Measurements from ENCODE around the gene GPX8. TPM values are rescaled to one million over a fixed set of nuclear protein-coding genes. Genes with fewer than 3 reads are reported as not detected.

The GPX8 gene
- polyA plus RNA-seq, 3 donors, result not detected

DNA sequence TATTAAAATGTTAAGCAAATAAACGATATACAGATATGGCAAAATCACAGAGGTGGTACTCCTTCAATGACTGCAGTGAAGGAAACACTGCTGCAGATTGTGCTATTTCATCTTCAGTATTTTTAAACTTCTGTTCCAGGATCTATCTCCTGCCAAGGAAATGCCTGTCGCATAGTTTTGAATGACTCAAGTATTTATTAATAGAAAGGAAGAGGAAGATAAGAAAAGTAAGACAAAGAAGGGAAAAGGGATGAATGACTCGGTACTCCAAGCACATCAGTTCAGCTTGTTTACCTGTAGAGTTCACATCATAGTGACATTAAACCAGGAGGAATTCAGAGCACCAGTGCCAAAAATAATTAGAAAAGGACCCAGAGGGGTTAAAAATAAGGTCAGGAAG lies 5.1 kb upstream of the GPX8 start:
- peaks cover 0 to 8% (median 2%) of the 10 kb centered on the region in 7 donors for H3K9me3 Mint-ChIP-seq
- no peak overlapping the region for H3K4me3 Mint-ChIP-seq
- H3K9me3 ChIP-seq (replicated peaks in 1 of 2; ENCODE audit: control insufficient read depth in 1 of 2, insufficient read depth in 1 of 2, low read length in 2 of 2), result no peaks in the 10 kb centered on the region
- H3K36me3 ChIP-seq (replicated peaks in 1 of 2; ENCODE audit: control insufficient read depth in 1 of 2, insufficient read depth in 2 of 2, low read length in 2 of 2), result no peaks in the 10 kb centered on the region
- H3K4me3 ChIP-seq (replicated peaks in 1 of 3; ENCODE audit: low read depth in 2 of 3, low read length in 3 of 3), result no peak overlapping the region
- no CpG with 5 or more reads among the region's 3 CpGs for WGBS (ENCODE audit: insufficient coverage)
- H4K20me1 ChIP-seq (ENCODE audit: insufficient read depth, low read length), result no peaks in the 10 kb centered on the region
- no peak for TF ChIP-seq CTCF (IDR thresholded peaks at IDR 0.05)
- no peaks in the 10 kb centered on the region for H3K36me3 Mint-ChIP-seq
- no peak overlapping the region for H3K4me2 ChIP-seq (replicated peaks; ENCODE audit: extremely low read depth, low read length, poor library complexity, severe bottlenecking)
- H3K27ac ChIP-seq (ENCODE audit: low read depth in 1 of 2, low read length in 2 of 2), result no peak overlapping the region
- H2AFZ ChIP-seq (ENCODE audit: insufficient read depth, low read depth, low read length, poor library complexity, severe bottlenecking), result no peak overlapping the region
- H3K4me1 Mint-ChIP-seq, result peaks cover 4% of the 10 kb centered on the region
- peaks cover 16 to 28% (median 18%) of the 10 kb centered on the region in 3 donors for H3K27me3 Mint-ChIP-seq (ENCODE audit: low read depth in 3 of 3)
- H3K27me3 ChIP-seq (ENCODE audit: control insufficient read depth in 2 of 2, insufficient read depth in 2 of 2, low read length in 2 of 2), result peaks cover 4 to 10% of the 10 kb centered on the region in 2 donors
- no peaks in the 10 kb centered on the region for H3K4me1 ChIP-seq (ENCODE audit: control insufficient read depth in 1 of 2, insufficient read depth in 2 of 2, low read length in 2 of 2)
- intact Hi-C loops (cut with micrococcal nuclease), result no loop called here
- no peaks in the 10 kb centered on the region for H3K79me2 ChIP-seq (ENCODE audit: insufficient read depth, low read length)
- H3K27ac Mint-ChIP-seq, result no peak overlapping the region
- DNase-seq, result no peak
- H3K9ac ChIP-seq (ENCODE audit: insufficient read depth, low read length, poor library complexity, severe bottlenecking), result no peak overlapping the region

DNA sequence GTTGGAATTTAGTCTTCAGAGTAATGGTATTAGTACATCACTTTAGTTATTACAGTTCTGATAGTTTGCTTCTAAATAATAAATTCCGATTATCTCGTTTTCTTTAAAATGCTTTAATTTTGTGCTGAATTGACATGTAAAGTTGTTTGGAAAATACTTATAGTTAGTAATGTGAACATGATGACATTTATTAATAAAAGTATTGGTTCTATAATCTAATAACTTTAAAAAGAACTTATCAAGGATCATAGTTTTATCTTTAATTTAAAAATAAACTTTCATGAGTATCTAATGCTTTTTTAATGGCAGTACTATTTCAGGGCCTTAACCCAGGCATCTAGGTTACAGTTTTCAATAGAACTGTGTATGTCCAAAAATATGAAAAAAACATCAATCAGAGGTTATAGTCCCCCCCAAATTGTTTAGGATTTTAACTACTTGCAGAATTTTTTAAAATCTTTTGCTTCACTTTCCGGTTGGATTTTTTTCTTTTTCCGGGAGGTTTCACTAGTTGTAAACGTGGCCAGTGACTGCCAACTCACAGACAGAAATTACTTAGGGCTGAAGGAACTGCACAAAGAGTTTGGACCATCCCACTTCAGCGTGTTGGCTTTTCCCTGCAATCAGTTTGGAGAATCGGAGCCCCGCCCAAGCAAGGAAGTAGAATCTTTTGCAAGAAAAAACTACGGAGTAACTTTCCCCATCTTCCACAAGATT lies 680 bp downstream of the GPX8 start:
- intact Hi-C loops (cut with micrococcal nuclease), result no loop called here
- H3K4me1 ChIP-seq (ENCODE audit: control insufficient read depth in 1 of 2, insufficient read depth in 2 of 2, low read length in 2 of 2), result no peaks in the 10 kb centered on the region
- H3K9me3 Mint-ChIP-seq, result peaks cover 0 to 5% (median 0%) of the 10 kb centered on the region in 7 donors
- DNase-seq, result no peak
- no peak overlapping the region for H3K27ac ChIP-seq (ENCODE audit: low read depth in 1 of 2, low read length in 2 of 2)
- peaks cover 9% of the 10 kb centered on the region for H3K4me1 Mint-ChIP-seq
- H3K27me3 Mint-ChIP-seq (ENCODE audit: low read depth in 3 of 3), result peaks cover 12 to 43% (median 24%) of the 10 kb centered on the region in 3 donors
- no peaks in the 10 kb centered on the region for H3K9me3 ChIP-seq (replicated peaks in 1 of 2; ENCODE audit: control insufficient read depth in 1 of 2, insufficient read depth in 1 of 2, low read length in 2 of 2)
- H3K27me3 ChIP-seq (ENCODE audit: control insufficient read depth in 2 of 2, insufficient read depth in 2 of 2, low read length in 2 of 2), result peaks cover 15 to 29% of the 10 kb centered on the region in 2 donors
- no peaks in the 10 kb centered on the region for H3K36me3 Mint-ChIP-seq
- H3K36me3 ChIP-seq (replicated peaks in 1 of 2; ENCODE audit: control insufficient read depth in 1 of 2, insufficient read depth in 2 of 2, low read length in 2 of 2), result no peaks in the 10 kb centered on the region
- H3K4me2 ChIP-seq (replicated peaks; ENCODE audit: extremely low read depth, low read length, poor library complexity, severe bottlenecking), result no peak overlapping the region
- peak overlapping the region in 1 of 2 donors; percentile 18 for H3K4me3 Mint-ChIP-seq
- TF ChIP-seq CTCF (IDR thresholded peaks at IDR 0.05), result no peak
- H3K79me2 ChIP-seq (ENCODE audit: insufficient read depth, low read length), result no peaks in the 10 kb centered on the region
- no peak overlapping the region for H3K9ac ChIP-seq (ENCODE audit: insufficient read depth, low read length, poor library complexity, severe bottlenecking)
- WGBS (ENCODE audit: insufficient coverage), result 39% methylated on average over 3 of the region's 9 CpGs
- H3K27ac Mint-ChIP-seq, result no peak overlapping the region
- peak overlapping the region; percentile 25 for H2AFZ ChIP-seq (ENCODE audit: insufficient read depth, low read depth, low read length, poor library complexity, severe bottlenecking)
- no peaks in the 10 kb centered on the region for H4K20me1 ChIP-seq (ENCODE audit: insufficient read depth, low read length)
- no peak overlapping the region for H3K4me3 ChIP-seq (replicated peaks in 1 of 3; ENCODE audit: low read depth in 2 of 3, low read length in 3 of 3)
